ENCODE measurements around the gene C11orf68. TPM values are rescaled to one million over a fixed set of nuclear protein-coding genes. Genes with fewer than 3 reads are reported as not detected.

Gene C11orf68
- total RNA-seq, 4 donors from 2014 or later: 20.8 to 30.7 (median 23.9) TPM

DNA sequence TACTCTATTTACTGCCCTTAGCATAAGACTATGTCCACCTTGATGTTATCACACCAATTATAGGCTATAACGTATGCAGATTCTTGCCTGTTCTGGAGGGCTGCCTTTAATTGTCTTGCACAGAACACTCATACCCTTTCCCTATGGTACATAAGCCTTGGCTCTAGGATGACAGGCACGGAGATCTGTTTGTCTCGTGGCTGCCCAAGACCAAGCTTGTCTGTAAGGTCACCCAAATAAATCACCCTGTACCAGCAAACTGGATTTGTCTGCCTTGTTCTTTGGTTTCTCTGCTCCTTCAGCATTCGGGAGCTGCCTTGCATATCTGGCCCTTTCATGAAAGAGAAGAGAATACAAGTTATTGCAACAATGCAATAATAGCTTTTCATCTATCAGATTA, 18.9 kb upstream of the C11orf68 start:
- Histone ChIP-seq H3K4me1 (no peaks in the 10 kb centered on the region), H3K36me3 (no peaks in the 10 kb centered on the region), H3K27me3 (peaks cover 0 to 6% (median 2%) of the 10 kb centered on the region in 3 donors), H3K27ac (no peak overlapping the region), H3K9me3 (no peaks in the 10 kb centered on the region), H3K4me3 (no peak overlapping the region)
- TF ChIP-seq POLR2A (IDR thresholded peaks at IDR 0.05): no peak
- TF ChIP-seq, protein P1, sequence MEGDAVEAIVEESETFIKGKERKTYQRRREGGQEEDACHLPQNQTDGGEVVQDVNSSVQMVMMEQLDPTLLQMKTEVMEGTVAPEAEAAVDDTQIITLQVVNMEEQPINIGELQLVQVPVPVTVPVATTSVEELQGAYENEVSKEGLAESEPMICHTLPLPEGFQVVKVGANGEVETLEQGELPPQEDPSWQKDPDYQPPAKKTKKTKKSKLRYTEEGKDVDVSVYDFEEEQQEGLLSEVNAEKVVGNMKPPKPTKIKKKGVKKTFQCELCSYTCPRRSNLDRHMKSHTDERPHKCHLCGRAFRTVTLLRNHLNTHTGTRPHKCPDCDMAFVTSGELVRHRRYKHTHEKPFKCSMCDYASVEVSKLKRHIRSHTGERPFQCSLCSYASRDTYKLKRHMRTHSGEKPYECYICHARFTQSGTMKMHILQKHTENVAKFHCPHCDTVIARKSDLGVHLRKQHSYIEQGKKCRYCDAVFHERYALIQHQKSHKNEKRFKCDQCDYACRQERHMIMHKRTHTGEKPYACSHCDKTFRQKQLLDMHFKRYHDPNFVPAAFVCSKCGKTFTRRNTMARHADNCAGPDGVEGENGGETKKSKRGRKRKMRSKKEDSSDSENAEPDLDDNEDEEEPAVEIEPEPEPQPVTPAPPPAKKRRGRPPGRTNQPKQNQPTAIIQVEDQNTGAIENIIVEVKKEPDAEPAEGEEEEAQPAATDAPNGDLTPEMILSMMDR (IDR thresholded peaks at IDR 0.05 in 4 of 5, conservative IDR thresholded peaks at IDR 0.05 in 1 of 5): no peak
- ATAC-seq (no peak), DNase-seq (no peak)
- in situ Hi-C loops (cut with MboI; ENCODE audit: low sequenced_read_pairs in 4 of 4) (no loop called here), intact Hi-C loops (cut with DNase I; ENCODE audit: low total_unique reads) (no loop called here)

GRCh38 chr11:65934014-65934413, 15.2 kb upstream of the C11orf68 start:
- TF ChIP-seq, protein P1 (IDR thresholded peaks at IDR 0.05 in 4 of 5, conservative IDR thresholded peaks at IDR 0.05 in 1 of 5): no peak
- no peak for TF ChIP-seq POLR2A (IDR thresholded peaks at IDR 0.05)
- no peak for ATAC-seq
- no peak overlapping the region for H3K4me3 ChIP-seq
- peaks cover 0 to 6% (median 0%) of the 10 kb centered on the region in 3 donors for H3K27me3 ChIP-seq
- in situ Hi-C loops (cut with MboI; ENCODE audit: low sequenced_read_pairs in 4 of 4) (no loop called here), intact Hi-C loops (cut with DNase I; ENCODE audit: low total_unique reads) (no loop called here)
- H3K4me1 ChIP-seq: no peaks in the 10 kb centered on the region
- H3K27ac ChIP-seq: no peak overlapping the region
- H3K9me3 ChIP-seq: no peaks in the 10 kb centered on the region
- no peaks in the 10 kb centered on the region for H3K36me3 ChIP-seq
- DNase-seq: no peak

DNA sequence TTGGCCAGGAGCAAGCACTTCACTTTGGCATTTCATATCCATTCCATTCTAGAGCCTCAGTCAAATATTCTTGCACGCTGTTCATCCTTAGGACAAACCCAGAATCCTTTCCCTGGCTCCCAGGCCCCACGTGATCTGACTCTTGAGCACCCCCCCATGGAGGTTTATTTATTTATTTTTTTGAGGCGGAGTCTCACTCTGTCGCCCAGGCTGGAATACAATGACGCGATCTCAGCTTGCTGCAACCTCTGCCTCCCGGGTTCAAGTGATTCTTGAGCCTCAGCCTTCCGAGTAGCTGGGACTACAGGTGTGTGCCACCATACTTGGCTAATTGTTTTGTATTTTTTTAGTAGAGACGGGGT, 13.7 kb upstream of the C11orf68 start:
- Histone ChIP-seq H3K27ac (no peak overlapping the region), H3K9me3 (no peaks in the 10 kb centered on the region), H3K4me1 (no peaks in the 10 kb centered on the region), H3K4me3 (no peak overlapping the region), H3K27me3 (peaks cover 0 to 6% (median 0%) of the 10 kb centered on the region in 3 donors), H3K36me3 (no peaks in the 10 kb centered on the region)
- TF ChIP-seq POLR2A (IDR thresholded peaks at IDR 0.05): no peak
- TF ChIP-seq, protein P1 (IDR thresholded peaks at IDR 0.05 in 4 of 5, conservative IDR thresholded peaks at IDR 0.05 in 1 of 5): no peak
- no peak for DNase-seq
- no peak for ATAC-seq
- in situ Hi-C loops (cut with MboI; ENCODE audit: low sequenced_read_pairs in 4 of 4): no loop called here
- intact Hi-C loops (cut with DNase I; ENCODE audit: low total_unique reads): no loop called here

GRCh38 chr11:65931773-65932557, 13.1 kb upstream of the C11orf68 start:
- no peaks in the 10 kb centered on the region for H3K9me3 ChIP-seq
- H3K36me3 ChIP-seq: no peaks in the 10 kb centered on the region
- ATAC-seq (no peak), DNase-seq (no peak)
- H3K4me1 ChIP-seq: no peaks in the 10 kb centered on the region
- intact Hi-C loops (cut with DNase I; ENCODE audit: low total_unique reads): no loop called here
- peaks cover 0 to 6% (median 0%) of the 10 kb centered on the region in 3 donors for H3K27me3 ChIP-seq
- TF ChIP-seq, protein P1 (IDR thresholded peaks at IDR 0.05 in 4 of 5, conservative IDR thresholded peaks at IDR 0.05 in 1 of 5): no peak
- TF ChIP-seq POLR2A (IDR thresholded peaks at IDR 0.05): no peak
- H3K4me3 ChIP-seq: no peak overlapping the region
- H3K27ac ChIP-seq: no peak overlapping the region
- in situ Hi-C loops (cut with MboI; ENCODE audit: low sequenced_read_pairs in 4 of 4): no loop called here
